HFFc6 (cell line): Measurements from ENCODE around the gene TPD52L2. TPM values are rescaled to one million over a fixed set of nuclear protein-coding genes. Genes with fewer than 3 reads are reported as not detected.

ENCODE experiments used
- DNase-seq: peaks from one replicate; pipeline ENCODE4 v3.0.0-alpha.2; 2018
- H3K27ac Mint-ChIP-seq: 2 replicates; pipeline ENCODE4 v1.8.0; 2020; ENCODE audit warnings: mild to moderate bottlenecking, mixed read lengths
- H3K27me3 Mint-ChIP-seq: 2 replicates; pipeline ENCODE4 v1.8.0; 2021; ENCODE audit warnings: mild to moderate bottlenecking, moderate library complexity, mixed read lengths; ENCODE audit not compliant: insufficient read depth
- H3K36me3 Mint-ChIP-seq: 2 replicates; pipeline ENCODE4 v1.8.0; 2021; ENCODE audit warnings: low read depth, mixed read lengths
- H3K4me1 Mint-ChIP-seq: 2 replicates; pipeline ENCODE4 v1.8.0; 2020; ENCODE audit warnings: low read depth, mixed read lengths
- H3K4me3 Mint-ChIP-seq: 2 replicates; pipeline ENCODE4 v1.8.0; 2020; ENCODE audit warnings: mild to moderate bottlenecking, moderate library complexity, mixed read lengths
- H3K9me3 Mint-ChIP-seq: 2 replicates; pipeline ENCODE4 v1.8.0; 2020; ENCODE audit warnings: mild to moderate bottlenecking, mixed read lengths
- CTCF ChIP-seq: fragments of 200-600 bp; sonication (generic); IDR thresholded peaks from 2 replicates; pipeline ENCODE4 v1.5.0; 2021; ENCODE audit warnings: antibody characterized with exemption, mild to moderate bottlenecking
- total RNA-seq, 6 experiments: library from RNA; stranded (reverse); fragmentation: NEBNext Ultra II Directional; extraction: Animal tissue kit (Norgen Biotek cat#: 25700); gene quantifications; 2 replicates in 1 of 6; 3 replicates in 5 of 6; pipeline ENCODE4 v1.2.3, GENCODE V29; 2021

Gene TPD52L2
- total RNA-seq, 6 experiments from 2014 or later: 161 to 196 (median 169) TPM

GRCh38 chr20:63854766-63855362 lies 10.2 kb upstream of the TPD52L2 start:
- DNase-seq: no peak
- no peaks in the 10 kb centered on the region for H3K36me3 Mint-ChIP-seq
- peaks cover 14% of the 10 kb centered on the region for H3K27me3 Mint-ChIP-seq
- TF ChIP-seq CTCF: no peak
- H3K27ac Mint-ChIP-seq: no peak overlapping the region
- H3K4me3 Mint-ChIP-seq: no peak overlapping the region
- no peaks in the 10 kb centered on the region for H3K9me3 Mint-ChIP-seq
- H3K4me1 Mint-ChIP-seq: peaks cover 12% of the 10 kb centered on the region

GRCh38 chr20:63855363-63856097 lies 9.5 kb upstream of the TPD52L2 start:
- H3K4me3 Mint-ChIP-seq: no peak overlapping the region
- peaks cover 12% of the 10 kb centered on the region; the same call in 1 of the 2 replicates for H3K27me3 Mint-ChIP-seq
- no peak for DNase-seq
- H3K36me3 Mint-ChIP-seq: peaks cover 2% of the 10 kb centered on the region; the same call in 1 of the 2 replicates
- no peaks in the 10 kb centered on the region for H3K9me3 Mint-ChIP-seq
- H3K27ac Mint-ChIP-seq: no peak overlapping the region
- no peak for TF ChIP-seq CTCF
- peaks cover 12% of the 10 kb centered on the region for H3K4me1 Mint-ChIP-seq

- TF ChIP-seq CTCF: no peak
- Mint-ChIP-seq H3K27me3 (peaks cover 12% of the 10 kb centered on the region; the same call in 1 of the 2 replicates), H3K27ac (no peak overlapping the region), H3K36me3 (peaks cover 5% of the 10 kb centered on the region; the same call in 1 of the 2 replicates), H3K4me3 (no peak overlapping the region), H3K9me3 (no peaks in the 10 kb centered on the region), H3K4me1 (peaks cover 12% of the 10 kb centered on the region)
- no peak for DNase-seq
These were observed 9.0 kb upstream of the TPD52L2 start for GRCh38 chr20:63856098-63856511.

GRCh38 chr20:63857764-63858392 lies 7.2 kb upstream of the TPD52L2 start:
- H3K27me3 Mint-ChIP-seq: peaks cover 8% of the 10 kb centered on the region; the same call in 1 of the 2 replicates
- no peak overlapping the region for H3K27ac Mint-ChIP-seq
- peaks cover 5% of the 10 kb centered on the region; the same call in 1 of the 2 replicates for H3K36me3 Mint-ChIP-seq
- TF ChIP-seq CTCF: no peak
- peaks cover 12% of the 10 kb centered on the region for H3K4me1 Mint-ChIP-seq
- no peak for DNase-seq
- H3K4me3 Mint-ChIP-seq: no peak overlapping the region
- H3K9me3 Mint-ChIP-seq: no peaks in the 10 kb centered on the region

- Mint-ChIP-seq H3K9me3 (no peaks in the 10 kb centered on the region), H3K36me3 (peaks cover 7% of the 10 kb centered on the region), H3K27ac (no peak overlapping the region), H3K27me3 (peaks cover 8% of the 10 kb centered on the region; the same call in 1 of the 2 replicates), H3K4me3 (no peak overlapping the region), H3K4me1 (peaks cover 19% of the 10 kb centered on the region)
- DNase-seq: peak; percentile 25
- peak; percentile 47; the same call in 1 of the 2 replicates for TF ChIP-seq CTCF
These were observed 6.5 kb upstream of the TPD52L2 start for GRCh38 chr20:63858393-63859165.
